Kidney epithelial cell (primary cell): Measurements from ENCODE around the gene GPR55. TPM values are rescaled to one million over a fixed set of nuclear protein-coding genes. Genes with fewer than 3 reads are reported as not detected.

Experiments
- DNase-seq: peaks from one replicate; pipeline ENCODE4 v3.0.0-alpha.2; 2010; ENCODE audit warnings: low read depth
- H3K27me3 ChIP-seq: 2 replicates; pipeline ENCODE4 v1.6.0; 2011; ENCODE audit warnings: low read length; ENCODE audit not compliant: control insufficient read depth, insufficient read depth
- H3K36me3 ChIP-seq: 2 replicates; pipeline ENCODE4 v1.5.1; 2011; ENCODE audit warnings: low read length; ENCODE audit not compliant: control insufficient read depth, insufficient read depth
- H3K4me3 ChIP-seq: 2 replicates; pipeline ENCODE4 v1.5.1; 2011; ENCODE audit warnings: low read depth, mild to moderate bottlenecking, control low read depth, low read length
- CTCF ChIP-seq: IDR thresholded peaks from 2 replicates; pipeline ENCODE4 v1.5.1; 2011; ENCODE audit warnings: mild to moderate bottlenecking, moderate library complexity, low read length, control low read depth, inconsistent platforms; ENCODE audit not compliant: insufficient read depth, poor library complexity, severe bottlenecking
- total RNA-seq: library from RNA; depleted of rRNA; stranded (reverse); fragments of >200 nt; gene quantifications from 2 replicates; pipeline ENCODE4 v1.2.3, GENCODE V29; 2015

The GPR55 gene
- total RNA-seq, 1 donor from 2014 or later = not detected

GRCh38 chr2:230877759-230878598, 47.1 kb downstream of the GPR55 start:
- no peak for TF ChIP-seq CTCF
- H3K27me3 ChIP-seq = no peaks in the 10 kb centered on the region
- DNase-seq = no peak
- no peak overlapping the region for H3K4me3 ChIP-seq
- peaks cover 9% of the 10 kb centered on the region for H3K36me3 ChIP-seq

GRCh38 chr2:230877116-230877758, 47.8 kb downstream of the GPR55 start:
- no peaks in the 10 kb centered on the region for H3K27me3 ChIP-seq
- no peak for TF ChIP-seq CTCF
- no peak for DNase-seq
- peaks cover 9% of the 10 kb centered on the region for H3K36me3 ChIP-seq
- H3K4me3 ChIP-seq = no peak overlapping the region

GRCh38 chr2:230875347-230876315, 49.4 kb downstream of the GPR55 start:
- peaks cover 9% of the 10 kb centered on the region for H3K36me3 ChIP-seq
- DNase-seq = no peak
- no peaks in the 10 kb centered on the region for H3K27me3 ChIP-seq
- H3K4me3 ChIP-seq = no peak overlapping the region
- TF ChIP-seq CTCF = no peak

GRCh38 chr2:230874876-230875275, 50.2 kb downstream of the GPR55 start:
- Histone ChIP-seq H3K36me3 (peaks cover 9% of the 10 kb centered on the region), H3K27me3 (no peaks in the 10 kb centered on the region), H3K4me3 (no peak overlapping the region)
- TF ChIP-seq CTCF = no peak
- DNase-seq = no peak

GRCh38 chr2:230874456-230874855, 50.6 kb downstream of the GPR55 start:
- H3K27me3 ChIP-seq = no peaks in the 10 kb centered on the region
- DNase-seq = no peak

More at GRCh38 chr2:230874456-230874855, 50.6 kb downstream of the GPR55 start:
- TF ChIP-seq CTCF = no peak
- no peak overlapping the region for H3K4me3 ChIP-seq
- H3K36me3 ChIP-seq = peaks cover 9% of the 10 kb centered on the region
